Trophoblast cell (in vitro differentiated cells and primary cell): ENCODE results near the gene MAU2.
"Not testable (repeated sequence)": the region's sequence is repeated elsewhere in the genome, so short reads cannot be mapped to it uniquely, and the experiment has no call there.

ENCODE experiments used
- DNase-seq, 2 donors: peaks; one replicate each; pipeline ENCODE4 v3.0.0-alpha.2; 2016
- H2AFZ ChIP-seq: 2 replicates; pipeline ENCODE4 v1.6.1; 2013; ENCODE audit warnings: low read length, moderate library complexity, mild to moderate bottlenecking; ENCODE audit not compliant: insufficient read depth, poor library complexity
- H2AK5ac ChIP-seq: 2 replicates; pipeline ENCODE4 v1.6.1; 2013; ENCODE audit warnings: mild to moderate bottlenecking, low read length
- H2BK120ac ChIP-seq: 2 replicates; pipeline ENCODE4 v1.6.1; 2013; ENCODE audit warnings: low read length, mild to moderate bottlenecking, moderate library complexity; ENCODE audit not compliant: insufficient read depth, poor library complexity
- H2BK12ac ChIP-seq: 2 replicates; pipeline ENCODE4 v1.6.1; 2013; ENCODE audit warnings: mild to moderate bottlenecking, low read length, moderate library complexity
- H2BK5ac ChIP-seq: 2 replicates; pipeline ENCODE4 v1.6.1; 2013; ENCODE audit warnings: low read length, low read depth, moderate library complexity, mild to moderate bottlenecking; ENCODE audit not compliant: poor library complexity
- H3K14ac ChIP-seq: 2 replicates; pipeline ENCODE4 v1.6.1; 2013; ENCODE audit warnings: mild to moderate bottlenecking, low read length
- H3K18ac ChIP-seq: 2 replicates; pipeline ENCODE4 v1.6.1; 2013; ENCODE audit warnings: mild to moderate bottlenecking, low read length
- H3K23ac ChIP-seq: 2 replicates; pipeline ENCODE4 v1.6.1; 2013; ENCODE audit warnings: low read length
- H3K27ac ChIP-seq: 2 replicates; pipeline ENCODE4 v1.5.1; 2013; ENCODE audit warnings: low read depth, mild to moderate bottlenecking, inconsistent platforms, low read length, moderate library complexity
- H3K27me3 ChIP-seq: 2 replicates; pipeline ENCODE4 v1.6.1; 2013; ENCODE audit warnings: inconsistent platforms, mild to moderate bottlenecking, low read length, moderate library complexity; ENCODE audit not compliant: insufficient read depth
- H3K36me3 ChIP-seq, 2 experiments: 1 replicate in 1 of 2; 2 replicates in 1 of 2; pipeline ENCODE4 v1.6.1; 2013; ENCODE audit warnings: low read length in 2 of 2, mild to moderate bottlenecking in 2 of 2, moderate library complexity in 1 of 2; ENCODE audit not compliant: insufficient read depth in 2 of 2, control insufficient read depth in 1 of 2
- H3K4ac ChIP-seq: 2 replicates; pipeline ENCODE4 v1.6.1; 2013; ENCODE audit warnings: low read depth, mild to moderate bottlenecking, low read length, moderate library complexity
- H3K4me1 ChIP-seq, 2 experiments: 1 replicate in 1 of 2; 2 replicates in 1 of 2; pipeline ENCODE4 v1.6.1; 2013; ENCODE audit warnings: low read length in 2 of 2, mild to moderate bottlenecking in 2 of 2, moderate library complexity in 1 of 2; ENCODE audit not compliant: insufficient read depth in 2 of 2, control insufficient read depth in 1 of 2
- H3K4me2 ChIP-seq: 2 replicates; pipeline ENCODE4 v1.6.1; 2013; ENCODE audit warnings: inconsistent platforms, mild to moderate bottlenecking, low read length, moderate library complexity
- H3K4me3 ChIP-seq: 2 replicates; pipeline ENCODE4 v1.5.1; 2013; ENCODE audit warnings: mild to moderate bottlenecking, low read depth, low read length, inconsistent platforms
- H3K79me1 ChIP-seq: one replicate; pipeline ENCODE4 v1.6.1; 2013; ENCODE audit warnings: low read length
- H3K79me2 ChIP-seq: 2 replicates; pipeline ENCODE4 v1.6.1; 2013; ENCODE audit warnings: low read length, mild to moderate bottlenecking; ENCODE audit not compliant: control insufficient read depth, insufficient read depth, poor library complexity
- H3K9ac ChIP-seq: 2 replicates; pipeline ENCODE4 v1.6.1; 2013; ENCODE audit warnings: mild to moderate bottlenecking, low read length
- H3K9me3 ChIP-seq: 2 replicates; pipeline ENCODE4 v1.6.1; 2013; ENCODE audit warnings: low read depth, mild to moderate bottlenecking, control low read depth, inconsistent platforms, low read length; ENCODE audit not compliant: insufficient read depth
- H4K12ac ChIP-seq: 2 replicates; pipeline ENCODE4 v1.6.1; 2013; ENCODE audit warnings: low read depth, mild to moderate bottlenecking, low read length, moderate library complexity
- H4K8ac ChIP-seq: 2 replicates; pipeline ENCODE4 v1.6.1; 2013; ENCODE audit warnings: low read depth, mild to moderate bottlenecking, low read length, moderate library complexity
- H4K91ac ChIP-seq: one replicate; pipeline ENCODE4 v1.6.1; 2013; ENCODE audit warnings: low read depth, mild to moderate bottlenecking, low read length, moderate library complexity
- WGBS: extraction: QIAGEN DNeasy Blood & Tissue Kit; methylation state at CpG from one replicate; pipeline ENCODE4 v1.1.7; 2013; ENCODE audit warnings: missing lambda C conversion rate; ENCODE audit not compliant: insufficient read length, insufficient coverage; ENCODE audit errors: extremely low coverage; 5-methylcytosine and 5-hydroxymethylcytosine counted together

Gene MAU2

GRCh38 chr19:19394333-19394732 lies 73.7 kb downstream of the MAU2 start:
- H3K4me2 ChIP-seq, H3K36me3 ChIP-seq, H3K18ac ChIP-seq, H2BK5ac ChIP-seq, H2BK120ac ChIP-seq, H2AFZ ChIP-seq, H3K9ac ChIP-seq, H3K4ac ChIP-seq, H2AK5ac ChIP-seq, H3K27ac ChIP-seq, H3K9me3 ChIP-seq, H3K27me3 ChIP-seq, H3K4me3 ChIP-seq, DNase-seq, H3K14ac ChIP-seq, H3K79me1 ChIP-seq, H3K23ac ChIP-seq, H4K8ac ChIP-seq, H4K91ac ChIP-seq, H2BK12ac ChIP-seq, H4K12ac ChIP-seq: not testable (repeated sequence)
- Histone ChIP-seq H3K4me1 (peaks cover 12 to 15% of the 10 kb centered on the region in 2 experiments), H3K79me2 (peaks cover 15% of the 10 kb centered on the region)
- WGBS: no CpG with 5 or more reads among the region's 7 CpGs

- Histone ChIP-seq H3K23ac (no peak overlapping the region), H4K91ac (no peak overlapping the region), H3K9me3 (no peaks in the 10 kb centered on the region), H3K27ac (no peak overlapping the region), H3K4me3 (no peak overlapping the region), H2AK5ac (no peak overlapping the region), H3K4ac (no peak overlapping the region), H3K36me3 (no peaks in the 10 kb centered on the region), H3K14ac (no peak overlapping the region), H2BK5ac (no peak overlapping the region), H3K18ac (no peak overlapping the region), H3K4me1 (peaks cover 7 to 10% of the 10 kb centered on the region in 2 experiments), H3K79me2 (peaks cover 9% of the 10 kb centered on the region), H2BK12ac (no peak overlapping the region), H4K8ac (no peak overlapping the region), H3K9ac (no peak overlapping the region), H2BK120ac (no peak overlapping the region), H2AFZ (no peak overlapping the region), H3K4me2 (no peak overlapping the region), H3K79me1 (peaks cover under 1% of the 10 kb centered on the region), H4K12ac (no peak overlapping the region), H3K27me3 (no peaks in the 10 kb centered on the region)
- WGBS: no CpG with 5 or more reads among the region's 9 CpGs
- DNase-seq: no peak
Observed at GRCh38 chr19:19399733-19400433, 79.3 kb downstream of the MAU2 start.

- Histone ChIP-seq H4K8ac (no peak overlapping the region), H3K4me2 (no peak overlapping the region), H2BK120ac (no peak overlapping the region), H3K27ac (no peak overlapping the region), H3K9me3 (no peaks in the 10 kb centered on the region), H3K4ac (no peak overlapping the region), H3K14ac (no peak overlapping the region), H4K12ac (no peak overlapping the region), H3K27me3 (no peaks in the 10 kb centered on the region), H4K91ac (no peak overlapping the region), H3K36me3 (peaks cover 0 to 2% of the 10 kb centered on the region in 2 experiments), H3K79me1 (peaks cover 12% of the 10 kb centered on the region), H2BK12ac (no peak overlapping the region), H2BK5ac (no peak overlapping the region), H3K9ac (no peak overlapping the region), H2AFZ (no peak overlapping the region), H2AK5ac (no peak overlapping the region), H3K18ac (no peak overlapping the region), H3K79me2 (peaks cover 14% of the 10 kb centered on the region), H3K4me1 (peaks cover 0 to 8% of the 10 kb centered on the region in 2 experiments), H3K23ac (no peak overlapping the region), H3K4me3 (no peak overlapping the region)
- WGBS: no CpG with 5 or more reads among the region's 11 CpGs
- DNase-seq: peak in 1 of 2 donors; percentile 72
Observed at GRCh38 chr19:19402656-19403372, 82.2 kb downstream of the MAU2 start.

- H3K27ac ChIP-seq: no peak overlapping the region
- no CpG with 5 or more reads among the region's 5 CpGs for WGBS
Observed at GRCh38 chr19:19403373-19403901, 82.8 kb downstream of the MAU2 start.

More at GRCh38 chr19:19403373-19403901, 82.8 kb downstream of the MAU2 start:
- DNase-seq: no peak
- Histone ChIP-seq H3K4me3 (no peak overlapping the region), H4K12ac (no peak overlapping the region), H4K8ac (no peak overlapping the region), H3K18ac (no peak overlapping the region), H3K27me3 (no peaks in the 10 kb centered on the region), H3K79me1 (peaks cover 12% of the 10 kb centered on the region), H2BK120ac (no peak overlapping the region), H4K91ac (no peak overlapping the region), H3K79me2 (peaks cover 15% of the 10 kb centered on the region), H3K23ac (no peak overlapping the region), H2AFZ (no peak overlapping the region), H3K36me3 (peaks cover 0 to 2% of the 10 kb centered on the region in 2 experiments), H3K4me1 (peaks cover 0 to 8% of the 10 kb centered on the region in 2 experiments), H3K14ac (no peak overlapping the region), H2AK5ac (no peak overlapping the region), H3K9me3 (no peaks in the 10 kb centered on the region), H3K9ac (no peak overlapping the region), H3K4me2 (no peak overlapping the region), H2BK5ac (no peak overlapping the region), H2BK12ac (no peak overlapping the region), H3K4ac (no peak overlapping the region)
